Heart right ventricle (tissue), 16 donors: ENCODE data around the gene KIAA2012. TPM values are rescaled to one million over a fixed set of nuclear protein-coding genes. Genes with fewer than 3 reads are reported as not detected.

Experiments
- ATAC-seq, 8 donors: fragments of 200-7000 bp; cut with Tn5 transposase; one replicate each; pipeline ENCODE4 v1.9.1; 2020; ENCODE audit warnings: mild to moderate bottlenecking in 8 of 8, moderate library complexity in 8 of 8, moderate number of reproducible peaks in 1 of 8
- DNase-seq, 2 donors: peaks; one replicate each; pipeline ENCODE4 v3.0.0-alpha.2; 2020
- H3K27ac ChIP-seq, 10 donors: fragments of 200-600 bp; sonication (generic) in 2 of 10; one replicate each; pipeline versions ENCODE4 v1.5.0 to v1.8.0; 2020 to 2022; ENCODE audit warnings: mild to moderate bottlenecking in 3 of 10
- H3K27me3 ChIP-seq, 7 donors: fragments of 200-600 bp; one replicate each; pipeline ENCODE4 v1.8.0; 2021 to 2022; ENCODE audit warnings: mild to moderate bottlenecking in 2 of 7
- H3K36me3 ChIP-seq, 9 donors: fragments of 200-600 bp; sonication (generic) in 1 of 9; one replicate each; pipeline versions ENCODE4 v1.5.0 to v1.8.0; 2020 to 2022; ENCODE audit warnings: mild to moderate bottlenecking in 2 of 9
- H3K4me1 ChIP-seq, 9 donors: fragments of 200-600 bp; sonication (generic) in 1 of 9; one replicate each; pipeline versions ENCODE4 v1.5.0 to v1.8.0; 2020 to 2022; ENCODE audit warnings: mild to moderate bottlenecking in 4 of 9
- H3K4me3 ChIP-seq, 10 donors: fragments of 200-600 bp; sonication (generic) in 2 of 10; one replicate each; pipeline versions ENCODE4 v1.5.0 to v1.8.0; 2020 to 2022; ENCODE audit warnings: mild to moderate bottlenecking in 7 of 10, moderate library complexity in 2 of 10
- H3K9me3 ChIP-seq, 11 donors: fragments of 200-600 bp in 10 of 11; sonication (generic) in 2 of 11; one replicate each; pipeline versions ENCODE4 v1.5.0 to v1.8.0; 2013 to 2022; ENCODE audit warnings: mild to moderate bottlenecking in 2 of 11, control low read depth in 1 of 11, moderate library complexity in 1 of 11
- WGBS, 2 donors: extraction: QIAGEN DNeasy Blood & Tissue Kit; methylation state at CpG; one replicate each; pipeline ENCODE4 v1.1.7; 2013; ENCODE audit warnings: inconsistent platforms in 1 of 2; 5-methylcytosine and 5-hydroxymethylcytosine counted together
- intact Hi-C, 10 donors: fragments of 100-400 bp; cut with DNase I; formaldehyde crosslinking; loops; one replicate each; pipeline versions ENCODE4 v1.11.1 to v1.14.2; 2022
- polyA plus RNA-seq, 2 donors: library from polyadenylated mRNA; stranded (reverse); fragments of 200-250 nt; gene quantifications; one replicate each; pipeline ENCODE4 v1.2.3, GENCODE V29; 2013
- total RNA-seq, 10 donors: library from RNA; stranded (reverse); fragmentation: NEBNext Ultra II Directional in 3 of 10; extraction: Animal tissue kit (Norgen Biotek cat#: 25700) in 3 of 10; gene quantifications; one replicate each; pipeline versions ENCODE4 v1.2.1 to v1.2.4, GENCODE V29; 2021 to 2023
- TF ChIP-seq, protein P1 (sequence below), 9 donors: fragments of 200-600 bp; sonication (generic) in 2 of 9; IDR thresholded peaks; one replicate each; pipeline versions ENCODE4 v1.5.0 to v1.8.0; 2021 to 2022; ENCODE audit warnings: antibody characterized with exemption in 9 of 9, mild to moderate bottlenecking in 5 of 9, moderate library complexity in 1 of 9
- donor health status: Arrhythmogenic right ventricular cardiomyopathy.
- donor health status: ischemic (EF 13 %, LVEDD 7.1; RV severe dilation, severe dysfunction).
- donor health status: healthy with polysubstance abuse.
- donor health status: DM: no; HTN: yes; CAD: no.
- donor health status: DM: no; HTN: no; CAD: no.
- donor health status: ischemic (EF 25% LVEDD 6.9; RV normal size, moderate dysfunction).
- donor health status: ischemic (EF 25% LVEDD 5.7; RV mildly dilated, moderate dysfunction).
- donor health status: healthy.
- donor health status: DM: yes; HTN: yes; CAD: no.
- donor health status: Ischemic cardiomyopathy.
- donor health status: ischemic (EF 35%, LVEDD 5.7; RV mildly dilated, moderate dysfunction).
- donor health status: nonischemic (EF 11% LVEDD 7.7; RV severe dilation, severe dysfunction).
- donor health status: DM: yes; HTN: yes; CAD: no.
- donor health status: PGD.
- donor health status: ischemic (EF 29% LVEDD 5.4; RV normal size, mild dysfunction).
- donor health status: nonischemic (EF 23%, LVEDD 6.1; RV moderate dilation, normal function).

Gene KIAA2012
- total and polyA plus RNA-seq, 12 donors, result not detected

DNA sequence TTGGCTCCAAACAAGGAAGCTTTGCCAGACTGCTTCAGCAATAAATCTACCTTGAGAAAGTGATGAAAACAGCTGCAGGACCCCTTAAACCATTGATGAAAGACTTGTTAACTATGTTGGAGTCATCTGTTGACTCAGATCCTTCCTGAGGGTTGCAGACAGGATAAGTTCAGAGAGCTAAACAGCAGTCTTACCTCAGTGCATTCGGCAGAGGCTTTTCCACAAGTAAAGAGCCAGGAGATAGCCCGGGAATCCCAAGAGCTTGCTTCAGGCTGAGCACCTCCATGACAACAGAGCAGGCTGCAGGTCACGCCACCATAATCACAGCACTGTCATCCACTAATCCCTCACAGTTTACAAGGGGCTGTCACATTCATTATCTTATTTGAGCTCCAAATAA is 23.7 kb downstream of the KIAA2012 start:
- intact Hi-C loops, result no loop called here
- Histone ChIP-seq H3K4me3 (no peak overlapping the region), H3K27ac (no peak overlapping the region), H3K9me3 (no peaks in the 10 kb centered on the region), H3K27me3 (no peaks in the 10 kb centered on the region), H3K36me3 (no peaks in the 10 kb centered on the region), H3K4me1 (peaks cover 0 to 2% (median 0%) of the 10 kb centered on the region in 9 donors)
- WGBS, 2 donors, result 41 to 54% methylated on average over 3 of the region's 3 CpGs
- no peak for DNase-seq
- TF ChIP-seq, protein P1, sequence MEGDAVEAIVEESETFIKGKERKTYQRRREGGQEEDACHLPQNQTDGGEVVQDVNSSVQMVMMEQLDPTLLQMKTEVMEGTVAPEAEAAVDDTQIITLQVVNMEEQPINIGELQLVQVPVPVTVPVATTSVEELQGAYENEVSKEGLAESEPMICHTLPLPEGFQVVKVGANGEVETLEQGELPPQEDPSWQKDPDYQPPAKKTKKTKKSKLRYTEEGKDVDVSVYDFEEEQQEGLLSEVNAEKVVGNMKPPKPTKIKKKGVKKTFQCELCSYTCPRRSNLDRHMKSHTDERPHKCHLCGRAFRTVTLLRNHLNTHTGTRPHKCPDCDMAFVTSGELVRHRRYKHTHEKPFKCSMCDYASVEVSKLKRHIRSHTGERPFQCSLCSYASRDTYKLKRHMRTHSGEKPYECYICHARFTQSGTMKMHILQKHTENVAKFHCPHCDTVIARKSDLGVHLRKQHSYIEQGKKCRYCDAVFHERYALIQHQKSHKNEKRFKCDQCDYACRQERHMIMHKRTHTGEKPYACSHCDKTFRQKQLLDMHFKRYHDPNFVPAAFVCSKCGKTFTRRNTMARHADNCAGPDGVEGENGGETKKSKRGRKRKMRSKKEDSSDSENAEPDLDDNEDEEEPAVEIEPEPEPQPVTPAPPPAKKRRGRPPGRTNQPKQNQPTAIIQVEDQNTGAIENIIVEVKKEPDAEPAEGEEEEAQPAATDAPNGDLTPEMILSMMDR (IDR thresholded peaks at IDR 0.05), result no peak
- ATAC-seq, result no peak

GRCh38 chr2:202098291-202098690 is 25.2 kb downstream of the KIAA2012 start:
- Histone ChIP-seq H3K27ac (no peak overlapping the region), H3K9me3 (no peaks in the 10 kb centered on the region), H3K4me3 (no peak overlapping the region), H3K27me3 (peaks cover 0 to 6% (median 0%) of the 10 kb centered on the region in 7 donors), H3K4me1 (no peaks in the 10 kb centered on the region), H3K36me3 (no peaks in the 10 kb centered on the region)
- 82% methylated on average over 3 of the region's 3 CpGs for WGBS, 2 donors
- intact Hi-C loops, result no loop called here
- DNase-seq (no peak), ATAC-seq (peak in 1 of 8 donors; percentile 20)
- TF ChIP-seq, protein P1 (IDR thresholded peaks at IDR 0.05), result no peak

DNA sequence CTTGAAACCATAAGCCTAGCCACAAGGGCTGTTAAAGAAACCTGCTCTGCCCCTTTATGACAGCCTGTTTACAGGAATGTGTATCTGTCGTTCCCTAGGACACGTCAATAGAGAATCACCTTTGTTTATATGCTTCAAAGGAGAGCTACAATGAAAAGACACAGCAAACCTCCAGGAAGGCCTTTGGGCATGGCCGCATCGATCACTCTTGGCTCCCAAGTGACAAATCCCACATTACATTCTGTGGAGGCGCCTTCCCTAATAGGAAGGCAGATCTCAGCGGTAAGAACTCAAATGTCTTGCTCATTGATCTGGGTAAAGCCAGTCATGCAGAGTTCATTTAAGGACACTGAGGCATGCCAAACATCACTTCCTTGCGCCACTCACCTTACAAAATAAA is 26.5 kb downstream of the KIAA2012 start:
- H3K9me3 ChIP-seq, result no peaks in the 10 kb centered on the region
- no peaks in the 10 kb centered on the region for H3K4me1 ChIP-seq
- H3K27me3 ChIP-seq, result peaks cover 0 to 7% (median 0%) of the 10 kb centered on the region in 7 donors
- DNase-seq (no peak), ATAC-seq (no peak)
- TF ChIP-seq, protein P1 (IDR thresholded peaks at IDR 0.05), result no peak
- no peaks in the 10 kb centered on the region for H3K36me3 ChIP-seq
- intact Hi-C loops, result no loop called here
- WGBS, 2 donors, result 75 to 77% methylated on average over 7 of the region's 7 CpGs
- no peak overlapping the region for H3K27ac ChIP-seq
- H3K4me3 ChIP-seq, result no peak overlapping the region

GRCh38 chr2:202100176-202100575 is 27.1 kb downstream of the KIAA2012 start:
- H3K36me3 ChIP-seq, result no peaks in the 10 kb centered on the region
- no peaks in the 10 kb centered on the region for H3K4me1 ChIP-seq
- intact Hi-C loops, result no loop called here
- ATAC-seq (no peak), DNase-seq (no peak)
- H3K9me3 ChIP-seq, result no peaks in the 10 kb centered on the region
- H3K4me3 ChIP-seq, result no peak overlapping the region
- H3K27ac ChIP-seq, result no peak overlapping the region
- H3K27me3 ChIP-seq, result peaks cover 0 to 7% (median 0%) of the 10 kb centered on the region in 7 donors
- 62 to 64% methylated on average over 4 of the region's 4 CpGs for WGBS, 2 donors
- TF ChIP-seq, protein P1 (IDR thresholded peaks at IDR 0.05), result no peak
